ENCODE results near the gene TRAPPC10.

- no peak for TF ChIP-seq POLR2A (IDR thresholded peaks at IDR 0.05; ENCODE audit: control extremely low read depth in 1 of 2, low read depth in 2 of 2, low read length in 2 of 2)
- no peak for TF ChIP-seq ZNF274 (IDR thresholded peaks at IDR 0.05; ENCODE audit: borderline replicate concordance, extremely low read depth, low read length)
- no peak for TF ChIP-seq POLR2AphosphoS5 (IDR thresholded peaks at IDR 0.05; ENCODE audit: low read depth, low read length)
- no peak for TF ChIP-seq SIN3A (conservative IDR thresholded peaks at IDR 0.05 in 1 of 2, IDR thresholded peaks at IDR 0.05 in 1 of 2; ENCODE audit: low read depth in 1 of 2, low read length in 2 of 2)
These were observed 7.5 kb downstream of the TRAPPC10 start for GRCh38 chr21:44019568-44019958.
